ENCODE results near the gene UNK.

DNA sequence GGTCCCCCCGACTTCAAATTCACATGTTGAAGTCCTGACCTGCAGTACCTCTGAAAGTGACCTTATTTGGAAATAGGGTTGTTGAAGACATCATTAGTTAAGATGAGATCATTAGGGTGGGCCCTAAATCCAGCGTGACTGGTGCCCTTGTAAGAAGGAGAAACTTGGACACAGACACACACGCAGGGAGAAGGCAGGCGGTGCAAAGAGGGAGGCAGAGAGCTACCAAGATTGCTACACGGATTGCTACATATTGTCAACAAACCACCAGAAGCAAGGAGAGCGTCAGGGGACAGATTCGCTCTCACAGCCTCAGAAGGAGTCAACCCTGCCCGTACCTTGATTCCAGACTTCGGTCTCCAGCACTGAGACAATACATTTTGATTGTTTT lies 77.3 kb downstream of the UNK start:
- TF ChIP-seq, protein P1, sequence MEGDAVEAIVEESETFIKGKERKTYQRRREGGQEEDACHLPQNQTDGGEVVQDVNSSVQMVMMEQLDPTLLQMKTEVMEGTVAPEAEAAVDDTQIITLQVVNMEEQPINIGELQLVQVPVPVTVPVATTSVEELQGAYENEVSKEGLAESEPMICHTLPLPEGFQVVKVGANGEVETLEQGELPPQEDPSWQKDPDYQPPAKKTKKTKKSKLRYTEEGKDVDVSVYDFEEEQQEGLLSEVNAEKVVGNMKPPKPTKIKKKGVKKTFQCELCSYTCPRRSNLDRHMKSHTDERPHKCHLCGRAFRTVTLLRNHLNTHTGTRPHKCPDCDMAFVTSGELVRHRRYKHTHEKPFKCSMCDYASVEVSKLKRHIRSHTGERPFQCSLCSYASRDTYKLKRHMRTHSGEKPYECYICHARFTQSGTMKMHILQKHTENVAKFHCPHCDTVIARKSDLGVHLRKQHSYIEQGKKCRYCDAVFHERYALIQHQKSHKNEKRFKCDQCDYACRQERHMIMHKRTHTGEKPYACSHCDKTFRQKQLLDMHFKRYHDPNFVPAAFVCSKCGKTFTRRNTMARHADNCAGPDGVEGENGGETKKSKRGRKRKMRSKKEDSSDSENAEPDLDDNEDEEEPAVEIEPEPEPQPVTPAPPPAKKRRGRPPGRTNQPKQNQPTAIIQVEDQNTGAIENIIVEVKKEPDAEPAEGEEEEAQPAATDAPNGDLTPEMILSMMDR (IDR thresholded peaks at IDR 0.05), result no peak
- TF ChIP-seq POLR2A (IDR thresholded peaks at IDR 0.05), result no peak
